Caco-2 (cell line): ENCODE measurements around the gene KRT2. TPM values are rescaled to one million over a fixed set of nuclear protein-coding genes. Genes with fewer than 3 reads are reported as not detected.

ENCODE experiments used
- BruUV-seq: library from RNA; stranded (reverse); fragments of 400-500 nt; replicated peaks from 2 replicates; lab custom pipeline; 2021; lab: Mats Ljungman, UMichigan
- CTCF ChIA-PET: fragments of 300-600 bp; sonication (Branson Sonifier 250); formaldehyde crosslinking; loops from one replicate; lab custom pipeline; 2022; ENCODE audit warnings: antibody characterized with exemption; lab: Charles Lee
- POLR2A ChIA-PET: fragments of 300-600 bp; sonication (Branson Sonifier 250); formaldehyde crosslinking; loops from one replicate; lab custom pipeline; 2022; ENCODE audit warnings: antibody characterized with exemption; lab: Charles Lee
- DNase-seq, 2 experiments: peaks; one replicate each; pipeline versions ENCODE4 v3.0.0 to v3.0.0-alpha.2; 2020 to 2022
- H3K27me3 ChIP-seq: replicated peaks from 2 replicates; pipeline ENCODE4 v1.6.0; 2011; ENCODE audit warnings: low read length; ENCODE audit not compliant: control insufficient read depth, insufficient read depth
- H3K36me3 ChIP-seq: 2 replicates; pipeline ENCODE4 v1.5.1; 2011; ENCODE audit warnings: low read length; ENCODE audit not compliant: control insufficient read depth, insufficient read depth
- H3K4me1 ChIP-seq: fragments of 250-450 bp; sonication (Bioruptor Pico); 2 replicates; pipeline ENCODE4 v1.5.1; 2020; ENCODE audit warnings: mild to moderate bottlenecking
- H3K4me3 ChIP-seq: 2 replicates; pipeline ENCODE4 v1.5.1; 2011; ENCODE audit warnings: low read depth, mild to moderate bottlenecking, control low read depth, low read length
- H3K9me3 ChIP-seq: fragments of 250-450 bp; sonication (Bioruptor Pico); 2 replicates; pipeline ENCODE4 v1.5.1; 2020; ENCODE audit warnings: mild to moderate bottlenecking, moderate library complexity
- H3K27ac Mint-ChIP-seq: one replicate; pipeline ENCODE4 v1.8.0; 2022; ENCODE audit warnings: mixed read lengths; ENCODE audit not compliant: unreplicated experiment
- H3K27me3 Mint-ChIP-seq: one replicate; pipeline ENCODE4 v1.8.0; 2022; ENCODE audit warnings: mixed read lengths; ENCODE audit not compliant: insufficient read depth, unreplicated experiment
- H3K36me3 Mint-ChIP-seq: one replicate; pipeline ENCODE4 v1.8.0; 2022; ENCODE audit warnings: mild to moderate bottlenecking, mixed read lengths; ENCODE audit not compliant: insufficient read depth, unreplicated experiment
- H3K4me1 Mint-ChIP-seq: one replicate; pipeline ENCODE4 v1.8.0; 2022; ENCODE audit warnings: low read depth, mixed read lengths; ENCODE audit not compliant: unreplicated experiment
- H3K4me3 Mint-ChIP-seq: one replicate; pipeline ENCODE4 v1.8.0; 2022; ENCODE audit warnings: mild to moderate bottlenecking, moderate library complexity, mixed read lengths; ENCODE audit not compliant: unreplicated experiment
- H3K9me3 Mint-ChIP-seq: one replicate; pipeline ENCODE4 v1.8.0; 2022; ENCODE audit warnings: mixed read lengths; ENCODE audit not compliant: unreplicated experiment
- intact Hi-C: fragments of 100-400 bp; cut with micrococcal nuclease; formaldehyde crosslinking; loops from one replicate; pipeline ENCODE4 v1.10.0; 2022; ENCODE audit not compliant: unreplicated experiment
- total RNA-seq: library from RNA; stranded (reverse); gene quantifications from 2 replicates; pipeline ENCODE4 v1.2.3, GENCODE V29; 2022
- TF ChIP-seq, protein P1 (sequence below), 2 experiments: fragments of 200-600 bp in 1 of 2; IDR thresholded peaks; 1 replicate in 1 of 2; 2 replicates in 1 of 2; pipeline versions ENCODE4 v1.5.1 to v1.8.0; 2011 to 2022; ENCODE audit warnings: antibody characterized with exemption in 1 of 2, control low read depth in 1 of 2, inconsistent platforms in 1 of 2, low read depth in 1 of 2, low read length in 1 of 2, mild to moderate bottlenecking in 1 of 2, moderate library complexity in 1 of 2; ENCODE audit not compliant: insufficient read depth in 1 of 2, severe bottlenecking in 1 of 2, unreplicated experiment in 1 of 2

Gene KRT2
- total RNA-seq, 1 experiment from 2014 or later, result not detected

DNA sequence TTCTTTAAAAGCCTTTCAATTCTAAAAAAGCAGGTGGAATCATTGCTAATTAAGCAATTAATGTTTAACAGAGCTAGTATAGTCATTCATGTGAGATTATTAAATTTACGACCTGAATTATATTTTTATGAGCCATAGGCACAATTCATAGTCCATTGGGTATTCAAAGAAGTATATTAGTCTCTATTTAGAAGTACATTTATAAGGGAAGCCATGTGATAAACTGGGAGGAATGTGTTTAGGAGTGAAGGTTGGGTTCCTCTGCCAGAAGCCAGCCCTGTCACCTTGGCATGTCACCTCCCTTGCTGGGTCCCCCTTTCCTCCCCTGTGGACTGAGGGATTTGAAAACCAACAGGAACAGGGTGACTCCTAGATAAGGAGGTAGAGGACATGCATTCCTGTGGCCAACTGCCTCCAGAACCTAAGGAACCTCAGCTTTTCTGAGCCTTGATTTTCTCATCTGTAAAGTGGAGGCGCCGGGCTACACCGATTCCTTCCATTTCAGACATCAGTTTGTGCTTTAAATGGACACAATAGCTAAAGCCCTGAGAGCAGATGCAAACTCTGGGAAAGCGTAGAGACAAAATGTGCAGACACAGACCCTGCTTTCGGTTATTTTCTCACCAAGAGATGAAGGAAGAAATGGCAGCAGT, 5.4 kb upstream of the KRT2 start:
- ChIA-PET POLR2A (no interaction called here), CTCF (no interaction called here)
- TF ChIP-seq, protein P1, sequence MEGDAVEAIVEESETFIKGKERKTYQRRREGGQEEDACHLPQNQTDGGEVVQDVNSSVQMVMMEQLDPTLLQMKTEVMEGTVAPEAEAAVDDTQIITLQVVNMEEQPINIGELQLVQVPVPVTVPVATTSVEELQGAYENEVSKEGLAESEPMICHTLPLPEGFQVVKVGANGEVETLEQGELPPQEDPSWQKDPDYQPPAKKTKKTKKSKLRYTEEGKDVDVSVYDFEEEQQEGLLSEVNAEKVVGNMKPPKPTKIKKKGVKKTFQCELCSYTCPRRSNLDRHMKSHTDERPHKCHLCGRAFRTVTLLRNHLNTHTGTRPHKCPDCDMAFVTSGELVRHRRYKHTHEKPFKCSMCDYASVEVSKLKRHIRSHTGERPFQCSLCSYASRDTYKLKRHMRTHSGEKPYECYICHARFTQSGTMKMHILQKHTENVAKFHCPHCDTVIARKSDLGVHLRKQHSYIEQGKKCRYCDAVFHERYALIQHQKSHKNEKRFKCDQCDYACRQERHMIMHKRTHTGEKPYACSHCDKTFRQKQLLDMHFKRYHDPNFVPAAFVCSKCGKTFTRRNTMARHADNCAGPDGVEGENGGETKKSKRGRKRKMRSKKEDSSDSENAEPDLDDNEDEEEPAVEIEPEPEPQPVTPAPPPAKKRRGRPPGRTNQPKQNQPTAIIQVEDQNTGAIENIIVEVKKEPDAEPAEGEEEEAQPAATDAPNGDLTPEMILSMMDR (IDR thresholded peaks at IDR 0.05; ENCODE audit: insufficient read depth in 1 of 2, low read depth in 1 of 2, low read length in 1 of 2, severe bottlenecking in 1 of 2, unreplicated experiment in 1 of 2), result no peak
- intact Hi-C loops, result no loop called here
- Histone ChIP-seq H3K36me3 (no peaks in the 10 kb centered on the region), H3K9me3 (no peaks in the 10 kb centered on the region), H3K27me3 (no peaks in the 10 kb centered on the region; the same call in none of the 2 replicates), H3K4me1 (no peaks in the 10 kb centered on the region), H3K4me3 (no peak overlapping the region)
- no TSS peak for BruUV-seq
- no peak overlapping the region for H3K4me3 Mint-ChIP-seq
- H3K9me3 Mint-ChIP-seq, result no peaks in the 10 kb centered on the region
- no peak for DNase-seq
- H3K4me1 Mint-ChIP-seq, result no peaks in the 10 kb centered on the region
- H3K36me3 Mint-ChIP-seq, result no peaks in the 10 kb centered on the region
- peaks cover 25% of the 10 kb centered on the region for H3K27me3 Mint-ChIP-seq
- H3K27ac Mint-ChIP-seq, result no peak overlapping the region

DNA sequence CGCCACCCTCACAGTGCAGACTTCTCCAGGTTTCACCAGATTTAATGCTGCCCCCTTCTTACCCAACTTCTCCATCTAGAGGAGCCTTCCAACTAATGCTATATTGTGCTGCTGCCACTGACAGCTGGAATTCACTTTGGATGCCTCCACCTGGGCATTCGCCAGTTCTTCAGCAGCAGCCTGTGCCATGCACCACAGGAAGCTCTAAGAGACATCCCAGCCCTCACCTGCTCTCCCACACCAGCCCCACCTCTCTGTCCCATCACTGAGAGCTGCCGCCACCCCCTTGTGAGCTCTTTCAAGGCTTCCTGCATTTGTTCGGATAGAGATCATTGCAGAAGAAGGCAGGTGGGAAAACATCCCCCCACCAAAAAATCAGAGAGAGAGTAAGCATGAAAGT, 4.6 kb upstream of the KRT2 start:
- Histone ChIP-seq H3K27me3 (no peaks in the 10 kb centered on the region; the same call in none of the 2 replicates), H3K36me3 (no peaks in the 10 kb centered on the region), H3K4me1 (no peaks in the 10 kb centered on the region), H3K4me3 (no peak overlapping the region), H3K9me3 (no peaks in the 10 kb centered on the region)
- H3K4me3 Mint-ChIP-seq, result no peak overlapping the region
- POLR2A ChIA-PET, result no interaction called here
- H3K9me3 Mint-ChIP-seq, result no peaks in the 10 kb centered on the region
- TF ChIP-seq, protein P1 (IDR thresholded peaks at IDR 0.05; ENCODE audit: insufficient read depth in 1 of 2, low read depth in 1 of 2, low read length in 1 of 2, severe bottlenecking in 1 of 2, unreplicated experiment in 1 of 2), result no peak
- H3K27ac Mint-ChIP-seq, result no peak overlapping the region
- DNase-seq, result no peak
- BruUV-seq, result no TSS peak
- CTCF ChIA-PET, result no interaction called here
- H3K4me1 Mint-ChIP-seq, result no peaks in the 10 kb centered on the region
- H3K27me3 Mint-ChIP-seq, result peaks cover 22% of the 10 kb centered on the region
- H3K36me3 Mint-ChIP-seq, result no peaks in the 10 kb centered on the region
- intact Hi-C loops, result no loop called here

GRCh38 chr12:52655720-52656124, 3.7 kb upstream of the KRT2 start:
- no TSS peak for BruUV-seq
- no peaks in the 10 kb centered on the region for H3K36me3 Mint-ChIP-seq
- intact Hi-C loops, result no loop called here

More at GRCh38 chr12:52655720-52656124, 3.7 kb upstream of the KRT2 start:
- Histone ChIP-seq H3K4me1 (no peaks in the 10 kb centered on the region), H3K9me3 (no peaks in the 10 kb centered on the region), H3K36me3 (no peaks in the 10 kb centered on the region), H3K4me3 (no peak overlapping the region), H3K27me3 (no peaks in the 10 kb centered on the region; the same call in none of the 2 replicates)
- DNase-seq, result no peak
- Mint-ChIP-seq H3K27ac (no peak overlapping the region), H3K4me1 (no peaks in the 10 kb centered on the region), H3K9me3 (no peaks in the 10 kb centered on the region), H3K4me3 (no peak overlapping the region), H3K27me3 (peaks cover 23% of the 10 kb centered on the region)
- TF ChIP-seq, protein P1 (IDR thresholded peaks at IDR 0.05; ENCODE audit: insufficient read depth in 1 of 2, low read depth in 1 of 2, low read length in 1 of 2, severe bottlenecking in 1 of 2, unreplicated experiment in 1 of 2), result no peak
- CTCF ChIA-PET, result interaction anchor here (0.6 kb wide), 1 partner anchor 93 kb away, joined by 3 read pairs; no protein-coding TSS in a partner anchor
- POLR2A ChIA-PET, result no interaction called here
